NCI-H69 (cell line): ENCODE data around the gene ZSCAN10.
A peak's percentile ranks its signal among the peaks of the same experiment; 100 is the strongest.

Source experiments
- DNase-seq: peaks from one replicate; lab custom pipeline; 2025; lab: John Stamatoyannopoulos, UW

ZSCAN10 gene

GRCh38 chr16:3134338-3135125 lies 35.4 kb upstream of the ZSCAN10 start, which contains the start of gene ZNF213:
Gene ZNF213, plus strand, starts transcription at chr16:3135029. Its CDS starts 2,252 bp downstream, at chr16:3137281.
- peak; percentile 99 for DNase-seq

- DNase-seq, result no peak
Measured at GRCh38 chr16:3133844-3134243, 34.8 kb upstream of the ZSCAN10 start.

GRCh38 chr16:3131755-3132377 lies 32.8 kb upstream of the ZSCAN10 start:
- DNase-seq, result peak; percentile 65

- peak; percentile 90 for DNase-seq
Measured at GRCh38 chr16:3129137-3130131, 30.3 kb upstream of the ZSCAN10 start.

GRCh38 chr16:3127745-3128144 lies 28.7 kb upstream of the ZSCAN10 start:
- peak; percentile 96 for DNase-seq

DNA sequence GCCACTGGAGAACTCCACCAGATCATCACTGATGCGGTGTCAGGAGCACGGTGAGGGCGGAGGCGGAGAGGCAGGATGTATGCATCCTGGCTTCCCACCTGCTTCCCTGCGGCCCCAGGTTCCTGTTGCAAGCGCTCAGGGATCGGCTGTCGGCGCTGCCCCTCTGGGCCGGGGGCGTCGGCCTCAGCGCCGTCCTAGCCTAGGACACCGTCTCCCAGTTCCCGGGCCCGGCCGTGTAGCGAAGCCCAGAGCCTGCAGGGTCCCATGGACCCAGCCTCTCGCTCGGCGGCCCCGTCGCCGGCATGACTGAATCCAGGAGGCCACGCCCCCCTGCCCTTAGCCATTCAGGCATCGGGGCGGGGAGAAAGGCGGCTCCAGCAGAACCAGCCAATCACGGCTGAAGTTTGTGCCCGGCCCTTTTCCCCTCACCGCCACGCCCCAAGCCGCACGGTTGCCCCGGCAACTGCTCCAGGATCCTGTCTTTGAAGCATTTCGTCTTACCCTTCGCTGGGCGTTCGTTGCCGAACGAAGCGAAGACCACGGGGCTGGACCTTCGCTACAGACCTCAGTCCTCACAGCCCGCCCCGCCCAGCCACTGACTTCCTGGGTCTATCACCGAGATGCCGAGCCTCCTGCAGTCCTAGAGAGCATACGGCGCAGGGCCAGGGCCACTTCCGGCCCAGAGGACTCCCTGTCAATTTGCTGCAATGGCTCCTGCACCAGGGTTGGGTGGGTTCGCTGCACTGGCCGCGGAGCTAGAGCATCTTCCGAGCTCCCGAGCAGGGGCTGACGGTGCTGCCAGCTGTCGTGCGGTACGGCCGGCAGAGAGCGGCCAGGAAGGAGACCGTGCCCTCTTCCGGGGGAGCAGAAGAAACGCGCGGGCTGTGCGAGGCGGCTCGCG lies 25.1 kb upstream of the ZSCAN10 start:
- DNase-seq, result peak; percentile 98

- no peak for DNase-seq
Measured at GRCh38 chr16:3122926-3123570, 24.0 kb upstream of the ZSCAN10 start.

DNA sequence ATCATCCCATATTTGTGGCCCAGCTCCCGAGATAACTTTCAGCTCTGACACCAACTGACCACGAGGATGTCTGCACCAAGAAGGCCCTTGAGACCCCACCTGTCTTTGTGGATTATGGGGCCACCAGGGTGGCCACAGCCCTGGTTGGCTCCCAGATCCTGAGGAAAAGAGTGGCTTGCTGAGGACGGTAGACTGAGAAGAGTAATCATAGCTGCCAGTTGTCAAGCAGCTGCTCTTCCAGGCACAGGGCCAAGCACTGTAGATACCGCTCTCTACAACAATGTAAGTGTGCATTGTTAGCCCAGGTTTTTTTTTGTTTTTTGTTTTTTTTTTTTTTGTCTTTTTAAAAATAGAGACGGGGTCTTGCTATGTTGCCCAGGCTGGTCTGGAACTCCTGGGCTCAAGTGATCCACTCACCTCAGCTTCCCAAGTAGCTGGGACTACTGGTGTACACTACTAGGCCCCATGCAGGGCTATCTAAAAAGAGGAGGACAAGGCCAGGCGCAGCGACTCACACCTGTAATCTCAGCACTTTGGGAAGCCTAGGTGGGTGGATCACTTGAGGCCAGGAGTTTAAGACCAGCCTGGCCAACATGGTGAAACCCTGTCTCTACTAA lies 22.9 kb upstream of the ZSCAN10 start:
- DNase-seq, result peak; percentile 30

DNA sequence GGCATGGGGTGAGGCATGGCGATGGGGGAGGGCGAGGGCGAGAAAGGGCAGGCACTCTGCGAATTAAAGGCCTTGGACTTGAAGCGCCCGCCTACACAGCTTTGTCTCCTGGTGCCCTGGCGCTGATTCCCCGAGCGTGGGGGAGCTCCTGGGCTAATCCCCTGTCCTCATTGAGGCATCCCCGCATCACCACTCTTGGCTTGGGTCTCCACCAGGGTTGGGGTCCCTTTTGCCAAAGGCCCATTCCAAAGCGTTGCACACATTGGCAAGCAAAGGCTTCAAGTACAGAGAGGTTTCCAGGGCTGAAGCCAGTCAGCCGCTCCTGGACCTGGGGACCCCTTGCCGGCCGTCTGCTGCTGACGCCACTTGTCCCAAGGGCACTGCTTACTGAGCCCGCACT lies 21.3 kb upstream of the ZSCAN10 start:
- no peak for DNase-seq

GRCh38 chr16:3119701-3120408 lies 20.8 kb upstream of the ZSCAN10 start:
- no peak for DNase-seq

GRCh38 chr16:3119286-3119685 lies 20.2 kb upstream of the ZSCAN10 start:
- no peak for DNase-seq

GRCh38 chr16:3118846-3119245 lies 19.8 kb upstream of the ZSCAN10 start:
- DNase-seq, result no peak

DNA sequence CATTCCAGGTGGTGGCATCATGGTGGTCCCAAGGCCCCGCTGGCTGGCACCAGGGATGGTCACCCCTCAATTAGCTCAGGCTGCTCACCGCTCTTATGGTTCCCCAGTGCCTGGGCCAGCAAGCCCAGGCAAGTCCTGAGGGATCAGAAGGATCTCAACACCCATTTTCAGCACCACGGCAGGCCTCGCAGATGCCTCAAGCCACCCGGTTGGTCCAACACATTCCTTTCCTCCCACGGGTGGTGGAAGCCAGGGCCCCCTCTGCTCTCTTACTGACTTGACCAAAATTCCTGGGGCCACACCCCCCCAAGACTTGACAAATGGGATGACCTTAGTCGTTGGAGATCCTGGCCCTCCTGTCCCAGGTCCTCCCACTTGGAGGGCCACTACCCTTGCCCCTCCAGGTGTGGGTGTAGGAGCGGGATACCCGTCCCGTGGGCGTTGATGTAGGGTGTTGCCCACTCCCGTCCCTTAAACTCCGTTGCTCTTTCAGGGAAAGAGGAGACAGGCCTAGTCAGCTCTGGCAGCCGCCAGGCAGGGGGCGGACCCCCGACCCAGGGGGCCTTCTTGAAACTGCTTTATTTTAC lies 19.2 kb upstream of the ZSCAN10 start:
- no peak for DNase-seq

- no peak for DNase-seq
Measured at GRCh38 chr16:3115561-3115960, 16.5 kb upstream of the ZSCAN10 start.

DNA sequence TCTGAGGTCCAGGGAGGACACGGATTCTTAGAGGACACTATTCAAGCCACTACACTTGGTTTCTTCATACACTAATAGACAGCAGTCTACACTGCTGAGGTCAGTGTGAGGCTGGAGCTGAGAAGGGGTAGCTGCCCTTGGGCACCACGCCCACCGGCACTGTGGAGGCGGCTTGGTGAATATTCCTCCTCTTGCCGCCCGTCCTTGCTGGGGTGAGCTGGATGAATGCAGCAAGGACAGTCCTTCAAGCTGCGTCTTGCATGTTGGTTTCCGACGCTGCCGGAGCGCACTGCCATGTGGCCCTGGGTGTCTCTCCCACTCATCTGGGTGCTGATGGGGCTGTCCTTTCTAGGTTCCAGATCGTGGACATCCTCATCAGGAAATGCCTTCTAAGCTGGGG lies 15.9 kb upstream of the ZSCAN10 start:
- DNase-seq, result no peak

DNA sequence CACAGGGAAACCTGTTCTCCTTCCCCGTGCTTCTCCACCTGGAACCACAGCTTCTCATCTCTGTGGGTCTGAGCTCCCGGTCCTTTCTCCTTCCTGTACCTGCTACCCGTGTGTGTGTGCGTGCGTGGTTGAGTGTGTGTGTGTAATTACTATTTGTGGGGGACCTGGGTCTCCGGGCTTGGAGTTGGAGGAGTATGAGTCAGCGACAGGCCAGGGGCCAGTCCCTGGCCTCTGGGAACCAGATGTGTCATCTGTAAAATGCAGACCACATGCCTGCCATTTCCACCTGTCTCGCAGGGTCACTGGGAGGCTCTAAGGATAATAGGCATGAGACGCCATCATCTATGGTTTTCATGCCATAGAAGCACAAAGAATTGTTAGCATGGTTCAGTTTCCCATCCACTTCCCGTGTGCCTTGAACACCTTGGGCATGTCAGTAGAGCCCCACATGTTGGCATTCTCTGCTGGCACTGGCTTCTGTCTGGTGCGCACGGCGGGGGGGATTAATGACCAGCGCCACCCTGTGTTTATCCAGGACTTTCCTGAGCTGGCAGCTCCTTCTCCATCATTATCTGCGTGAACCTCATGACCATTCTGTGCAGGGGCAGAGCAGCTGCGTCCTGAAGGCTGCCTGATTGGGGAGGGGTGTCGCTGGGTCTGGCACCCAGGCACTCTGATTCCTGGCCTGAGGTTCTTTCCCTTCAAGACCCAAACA lies 14.8 kb upstream of the ZSCAN10 start:
- peak; percentile 81 for DNase-seq

GRCh38 chr16:3112881-3113574 lies 13.9 kb upstream of the ZSCAN10 start:
- peak; percentile 47 for DNase-seq
